ENCODE measurements around the gene CNNM2.
"Not testable (repeated sequence)": the region's sequence is repeated elsewhere in the genome, so short reads cannot be mapped to it uniquely, and the experiment has no call there.

Gene CNNM2

DNA sequence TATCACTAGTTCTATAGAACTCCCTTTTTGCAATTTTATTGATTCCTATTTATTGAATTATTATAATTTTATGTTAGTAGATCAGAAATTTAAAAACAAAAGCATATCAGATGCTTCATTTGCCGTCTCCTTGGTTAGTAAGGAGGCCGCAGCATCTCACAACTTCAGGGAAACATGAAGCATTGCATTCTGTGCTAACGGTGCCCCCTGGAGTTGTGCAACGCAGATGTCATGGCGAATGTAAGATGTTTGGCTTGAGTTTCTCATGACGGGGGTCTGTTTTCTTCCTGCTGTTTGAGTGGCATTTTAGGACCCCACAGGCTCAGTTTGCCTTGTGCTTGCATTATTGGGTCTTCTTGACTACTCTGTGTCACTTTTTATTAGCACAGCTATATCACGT lies 124.8 kb downstream of the CNNM2 start:
- DNase-seq: no peak

DNA sequence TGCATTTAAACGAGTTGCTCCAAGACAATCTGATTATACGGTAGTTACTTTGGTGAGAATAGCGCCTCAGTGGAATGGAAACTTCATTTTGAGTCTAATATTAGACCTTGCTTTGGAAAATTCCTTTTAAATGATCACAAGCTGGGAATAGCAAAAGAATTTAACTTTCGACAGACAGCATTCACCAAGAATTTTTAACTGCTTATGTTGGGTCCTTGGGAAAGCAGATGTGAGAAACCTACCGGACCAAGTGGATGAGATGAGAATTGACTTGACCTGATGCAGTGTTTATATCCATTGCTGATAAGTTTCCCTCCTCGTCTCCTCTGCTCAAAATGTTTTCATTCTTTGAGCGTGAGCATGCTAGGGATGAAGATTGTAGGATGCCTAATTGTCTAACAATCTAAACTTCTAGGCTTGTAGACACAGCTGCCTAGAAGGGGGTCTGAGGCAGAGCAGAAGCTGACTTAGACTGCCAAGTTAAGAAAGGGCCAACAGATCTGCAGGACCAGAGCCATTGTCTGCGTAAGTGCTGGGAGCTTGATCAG lies 126.9 kb downstream of the CNNM2 start:
- DNase-seq: no peak

DNA sequence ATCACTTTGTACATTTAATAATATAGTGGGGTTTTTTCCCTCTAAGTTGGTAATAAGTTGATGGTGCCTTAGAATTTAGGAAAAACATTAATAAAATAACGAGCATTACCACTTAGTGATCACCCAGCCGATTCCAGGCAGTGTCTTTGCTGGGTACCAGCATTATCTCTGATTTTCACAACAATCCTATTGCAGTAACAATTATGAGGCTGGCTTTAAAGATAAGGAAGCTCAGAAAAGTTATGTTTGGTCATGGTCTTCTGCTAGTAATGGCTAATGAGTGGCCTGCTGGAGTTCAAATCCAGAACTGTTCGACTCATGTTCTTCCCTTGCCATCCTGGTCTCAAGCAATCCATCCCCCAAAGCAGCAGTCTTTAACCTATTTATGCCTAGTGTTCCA lies 127.9 kb downstream of the CNNM2 start:
- no peak for DNase-seq

DNA sequence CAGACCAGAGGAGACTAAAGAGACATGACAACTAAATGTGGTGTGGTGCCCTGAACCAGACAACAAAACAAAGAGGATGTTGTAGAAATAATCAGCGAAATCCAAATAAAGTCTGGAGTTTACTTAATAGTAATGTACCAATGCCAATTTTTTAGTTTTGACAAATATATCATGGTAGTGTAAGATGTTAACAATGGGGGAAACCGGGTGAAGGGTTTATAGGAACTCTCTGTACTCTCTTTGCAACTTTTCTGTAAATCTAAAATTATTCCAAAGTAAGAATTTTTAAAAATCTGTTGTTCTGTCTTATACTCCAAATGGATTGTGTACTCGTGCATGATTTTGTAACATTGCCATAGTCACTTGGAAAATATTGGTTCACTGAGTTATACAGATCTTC lies 129.3 kb downstream of the CNNM2 start:
- DNase-seq: no peak

DNA sequence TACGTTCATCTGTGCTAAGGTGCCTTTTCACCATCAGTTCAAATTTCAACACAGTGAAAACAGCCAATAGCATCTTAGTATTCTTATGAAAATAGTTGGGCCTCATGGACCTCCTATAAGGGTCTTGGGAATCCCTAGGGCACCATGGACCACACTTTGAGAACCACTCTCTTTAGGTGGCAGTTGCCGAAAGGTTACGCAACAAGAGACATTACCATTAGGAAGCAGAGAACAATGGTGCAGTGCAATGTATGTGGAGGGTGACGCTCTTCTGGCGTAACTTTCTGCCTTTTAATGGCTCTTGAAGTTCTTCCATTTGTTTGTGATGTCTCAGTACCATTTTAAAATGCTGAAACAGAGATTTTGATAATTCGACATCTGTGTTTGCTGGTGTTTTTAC lies 131.1 kb downstream of the CNNM2 start:
- DNase-seq: no peak

DNA sequence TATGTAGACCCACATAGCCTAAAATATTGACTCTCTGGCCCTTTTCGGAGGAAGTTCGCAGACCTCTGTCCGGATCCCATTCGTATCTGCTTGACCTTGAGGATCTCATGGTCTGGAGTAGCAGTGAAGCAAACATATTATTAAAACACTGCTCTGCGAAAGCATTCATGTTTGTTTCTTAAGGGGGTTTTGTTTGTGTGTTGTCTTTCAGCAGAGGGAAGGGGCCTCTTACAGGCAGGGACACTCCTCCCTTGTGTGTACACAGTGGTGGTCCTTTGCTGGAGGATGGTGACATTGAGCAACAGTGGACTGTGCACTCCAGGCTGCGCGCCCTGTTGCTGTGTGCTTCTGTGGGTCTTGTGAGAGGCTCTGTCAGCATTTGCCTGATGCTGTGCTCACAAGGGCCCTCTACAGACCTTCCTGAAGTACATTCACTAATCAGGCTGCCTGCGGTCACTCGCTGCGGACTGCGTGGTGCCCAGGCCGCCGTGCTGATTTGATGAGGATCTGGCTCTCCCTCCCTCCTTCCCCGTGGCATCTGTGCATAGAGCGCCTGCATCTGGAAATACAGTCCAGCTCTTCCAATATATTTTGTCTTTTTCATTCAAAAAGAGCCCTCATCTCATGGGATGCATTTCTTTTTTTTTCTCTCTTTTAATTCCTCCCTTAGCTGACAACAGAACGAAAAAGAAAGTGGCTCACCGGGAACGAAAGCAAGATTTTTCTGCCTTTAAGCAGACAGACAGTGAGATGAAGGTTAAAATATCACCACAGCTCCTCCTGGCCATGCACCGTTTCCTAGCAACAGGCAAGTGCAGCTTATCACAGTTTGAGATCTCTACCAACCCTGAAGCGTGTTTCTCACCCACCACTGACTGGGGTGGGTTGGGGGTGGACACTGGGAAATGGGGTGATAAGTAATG lies 135.8 kb downstream of the CNNM2 start:
- DNase-seq: no peak

DNA sequence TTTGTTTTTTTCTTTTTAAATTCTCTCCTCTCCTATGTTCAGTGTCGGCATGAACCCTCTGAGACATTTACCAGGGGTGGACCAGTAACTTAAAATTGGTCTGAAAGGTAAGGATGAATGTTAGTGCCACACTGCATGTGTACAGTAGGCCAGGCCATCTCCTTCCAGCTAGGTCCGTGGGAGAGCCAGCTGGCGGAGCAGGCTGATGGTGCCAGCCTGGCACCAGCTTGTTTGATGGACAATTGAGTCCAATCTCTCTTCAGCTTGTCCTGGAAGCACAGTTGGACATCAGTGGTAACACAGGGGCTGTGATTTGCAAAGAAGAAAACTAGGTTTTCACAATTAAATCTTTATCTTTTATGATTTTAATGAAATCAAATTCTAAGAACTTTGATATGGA lies 136.5 kb downstream of the CNNM2 start:
- no peak for DNase-seq

DNA sequence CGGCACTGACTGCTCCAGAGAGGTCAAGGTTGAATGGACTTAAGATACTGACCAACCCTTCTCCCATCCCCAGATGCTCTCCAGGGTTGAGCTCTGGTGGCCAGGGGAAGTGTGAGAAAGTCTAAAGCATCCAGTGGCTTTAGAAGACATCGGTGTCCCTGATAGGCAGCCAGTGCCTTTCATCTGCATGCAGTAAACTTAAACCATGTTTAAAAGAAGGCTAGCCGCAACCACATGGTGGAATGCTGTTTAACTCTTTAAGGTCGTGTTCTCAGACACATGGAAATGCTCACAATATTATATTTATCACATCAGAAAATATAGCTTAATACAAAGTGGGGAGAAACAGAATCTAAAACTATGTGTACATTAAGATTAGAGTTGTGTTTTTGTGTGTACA lies 137.0 kb downstream of the CNNM2 start:
- no peak for DNase-seq

DNA sequence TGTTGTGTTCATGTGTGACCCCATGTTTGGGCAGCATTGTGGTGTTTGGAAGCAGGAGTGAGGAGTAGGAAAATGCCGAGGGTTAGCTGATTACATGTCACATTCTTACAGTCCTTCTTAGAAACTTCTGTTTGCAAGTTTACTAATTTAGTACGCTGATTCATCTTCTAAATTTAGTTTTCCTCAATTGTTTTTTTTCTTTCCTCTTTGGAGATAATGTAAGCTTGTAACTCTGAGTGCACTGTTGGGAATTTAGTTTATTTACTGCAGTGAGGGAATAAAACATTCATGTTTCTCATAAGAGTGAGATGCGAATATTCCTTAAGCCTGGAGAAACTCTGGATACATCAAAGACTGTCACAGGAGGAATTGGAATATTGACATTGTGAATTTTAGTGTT lies 139.9 kb downstream of the CNNM2 start:
- no peak for DNase-seq

DNA sequence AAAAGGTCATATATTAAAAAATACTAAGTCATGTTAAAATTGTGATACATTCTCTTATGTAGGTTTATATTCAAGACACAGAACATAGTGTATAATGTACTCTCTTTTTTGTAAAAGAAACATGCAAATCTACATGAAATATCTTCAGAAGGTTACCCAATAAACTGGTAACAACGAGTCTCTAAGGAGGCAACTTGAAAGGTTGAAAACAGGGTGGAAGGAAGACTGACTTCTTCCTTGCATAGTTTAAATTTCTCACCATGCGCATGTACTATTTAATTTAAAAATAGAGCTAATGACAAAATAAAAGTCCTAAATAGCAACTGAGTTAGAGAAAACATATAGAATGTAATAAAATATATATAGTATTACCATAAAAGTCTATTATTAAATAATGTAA lies 142.5 kb downstream of the CNNM2 start:
- DNase-seq: no peak

DNA sequence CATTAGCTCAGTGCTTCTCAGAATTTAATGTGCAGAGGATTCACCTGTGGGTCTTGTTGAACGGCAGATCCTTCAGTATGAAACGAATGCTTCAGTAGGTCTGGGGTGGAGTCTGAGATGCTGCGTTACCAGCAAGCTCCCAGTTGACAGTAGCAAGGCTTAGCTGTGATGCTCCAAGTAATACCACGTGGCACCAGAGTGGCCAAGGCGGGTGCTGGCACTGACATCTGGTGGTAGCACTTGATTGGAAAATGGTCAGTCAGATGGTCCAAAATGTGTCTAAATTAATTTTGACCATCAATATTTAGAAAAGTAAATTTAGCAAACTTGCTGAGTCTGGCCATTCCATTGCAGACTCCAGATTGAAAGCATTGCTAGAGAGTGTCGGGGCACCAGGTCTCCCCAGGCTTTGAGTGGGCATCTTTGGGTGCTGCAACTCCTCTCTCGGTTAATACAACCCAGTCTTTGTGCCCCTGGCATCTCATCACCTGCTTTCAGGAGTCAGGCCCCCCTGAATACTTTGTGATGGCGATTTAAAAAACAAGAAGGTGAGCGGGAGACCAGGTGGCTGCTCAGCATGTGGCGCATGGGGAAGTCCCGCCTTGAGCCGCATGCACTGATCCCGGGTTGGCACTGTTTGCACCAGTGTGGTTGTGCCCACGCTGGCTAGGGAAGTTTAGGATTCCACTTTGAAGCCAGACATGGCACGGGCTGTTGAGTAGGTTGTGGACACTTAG lies 144.9 kb downstream of the CNNM2 start:
- DNase-seq: no peak

DNA sequence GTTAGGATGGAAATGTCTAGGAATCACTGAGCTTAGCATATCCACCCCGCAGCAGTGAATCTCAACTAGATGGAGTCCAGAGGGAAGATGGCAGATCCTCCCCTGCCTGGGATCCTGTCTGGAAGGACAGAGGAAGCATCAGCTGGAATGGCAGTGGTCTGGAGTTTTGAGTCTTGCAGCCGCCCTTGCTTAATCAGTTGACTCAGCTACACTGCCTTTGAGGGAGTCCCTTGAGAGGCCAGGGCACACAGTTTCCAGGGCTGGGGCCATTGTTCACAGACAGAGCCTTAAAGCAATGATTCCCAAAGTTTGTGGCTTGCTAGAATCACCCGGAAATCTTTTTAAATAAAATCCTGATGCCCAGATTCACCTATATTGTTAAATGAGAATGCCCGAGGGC lies 146.9 kb downstream of the CNNM2 start:
- DNase-seq: no peak

DNA sequence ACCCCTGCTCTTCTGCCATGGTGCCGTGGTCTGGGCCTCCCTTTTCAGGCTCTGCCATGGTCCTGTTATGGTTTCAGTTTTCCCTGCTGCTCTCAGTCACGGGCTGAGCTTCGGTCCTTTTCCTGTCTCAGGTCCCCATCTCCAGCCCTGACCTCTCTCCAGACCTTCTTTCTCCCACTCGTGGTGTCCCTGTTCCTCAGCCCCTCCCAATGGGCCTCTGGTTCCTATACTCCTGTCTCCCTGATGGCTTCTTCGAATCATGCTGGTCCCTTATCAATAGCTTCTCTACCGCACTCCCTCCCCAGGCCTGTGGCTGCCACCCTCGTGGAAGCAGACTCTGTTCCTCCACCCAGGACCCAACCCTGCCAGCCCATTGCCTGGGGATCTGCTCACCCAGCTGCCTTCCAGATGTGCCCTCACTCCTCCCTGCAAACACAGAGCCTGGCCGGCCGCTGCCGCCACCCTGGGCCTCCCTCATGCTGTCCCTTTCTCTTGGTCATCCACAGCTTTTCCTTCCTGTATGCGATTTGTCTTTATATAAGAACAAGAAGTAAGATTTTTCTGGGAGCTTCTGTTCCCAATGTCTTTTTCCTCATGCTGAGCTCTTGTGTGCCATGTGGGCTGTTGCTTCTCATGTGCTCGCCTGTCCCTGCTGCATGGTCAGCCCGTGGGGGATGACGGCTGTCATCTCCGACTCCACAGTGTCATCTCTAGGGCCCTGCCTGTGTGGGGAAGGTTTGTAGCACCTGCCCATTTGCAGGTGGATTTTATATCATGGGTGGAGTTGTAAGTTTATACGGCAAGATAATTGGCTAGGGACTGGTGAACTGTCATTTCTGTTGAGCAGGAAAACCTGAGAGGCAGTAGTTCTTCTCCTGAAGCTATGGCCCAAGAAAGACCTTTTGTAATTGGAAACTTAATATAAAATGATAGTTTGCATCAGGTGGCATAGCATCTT lies 148.3 kb downstream of the CNNM2 start:
- no peak for DNase-seq

DNA sequence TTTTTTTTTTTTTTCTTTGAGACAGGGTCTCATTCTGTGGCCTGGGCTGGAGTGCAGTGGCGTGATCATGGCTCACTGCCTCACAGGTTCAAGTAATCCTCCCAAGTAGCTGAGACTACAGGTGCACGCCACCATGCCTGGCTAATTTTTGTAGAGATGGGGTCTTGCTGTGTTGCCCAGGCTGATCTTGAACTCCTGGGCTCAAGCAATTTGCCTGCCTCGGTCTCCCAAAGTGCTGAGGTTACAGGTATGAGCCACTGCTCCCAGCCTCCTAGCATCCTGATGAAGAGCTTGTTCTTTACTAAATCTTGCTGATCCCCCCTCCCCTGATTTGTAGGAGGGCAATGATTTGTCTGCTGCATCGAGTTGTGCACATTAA lies 149.0 kb downstream of the CNNM2 start:
- DNase-seq: not testable (repeated sequence)

DNA sequence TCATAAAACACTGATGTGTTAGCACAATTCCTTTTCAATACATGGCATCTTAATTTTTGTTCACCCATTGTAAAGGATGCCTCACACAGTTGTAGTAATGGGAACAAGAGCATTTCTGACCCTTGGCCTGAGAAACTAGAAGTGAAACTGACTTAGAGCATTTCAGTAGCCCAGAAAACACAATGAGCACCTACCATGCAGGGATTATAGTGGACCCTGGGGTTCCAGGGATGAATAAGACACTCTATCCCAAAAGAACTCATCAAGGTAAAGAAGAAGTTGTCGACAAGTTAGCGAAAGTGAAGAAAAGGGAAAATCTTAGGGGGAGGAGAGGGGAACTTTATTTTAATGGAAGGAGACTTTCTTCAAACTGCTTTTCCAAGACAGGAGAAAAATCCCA lies 149.4 kb downstream of the CNNM2 start:
- no peak for DNase-seq

DNA sequence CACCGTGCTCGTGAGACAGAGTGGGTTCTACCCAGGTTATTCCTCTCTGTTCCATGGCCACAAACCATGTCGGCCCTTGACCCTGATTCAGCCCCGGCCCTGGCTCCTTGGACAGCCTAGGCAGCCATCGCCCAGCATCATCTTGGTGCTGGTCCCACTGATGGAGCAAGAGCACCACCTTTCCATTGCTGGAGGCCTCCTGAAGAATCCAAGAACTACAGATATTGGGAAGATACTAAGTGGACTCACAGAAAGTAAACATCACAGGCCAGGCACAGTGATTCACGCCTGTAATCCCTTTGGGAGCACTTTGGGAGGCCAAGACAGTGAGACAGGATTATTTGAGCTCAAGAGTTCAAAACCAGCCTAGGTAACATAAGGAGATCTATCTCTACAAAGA lies 149.9 kb downstream of the CNNM2 start:
- DNase-seq: no peak

DNA sequence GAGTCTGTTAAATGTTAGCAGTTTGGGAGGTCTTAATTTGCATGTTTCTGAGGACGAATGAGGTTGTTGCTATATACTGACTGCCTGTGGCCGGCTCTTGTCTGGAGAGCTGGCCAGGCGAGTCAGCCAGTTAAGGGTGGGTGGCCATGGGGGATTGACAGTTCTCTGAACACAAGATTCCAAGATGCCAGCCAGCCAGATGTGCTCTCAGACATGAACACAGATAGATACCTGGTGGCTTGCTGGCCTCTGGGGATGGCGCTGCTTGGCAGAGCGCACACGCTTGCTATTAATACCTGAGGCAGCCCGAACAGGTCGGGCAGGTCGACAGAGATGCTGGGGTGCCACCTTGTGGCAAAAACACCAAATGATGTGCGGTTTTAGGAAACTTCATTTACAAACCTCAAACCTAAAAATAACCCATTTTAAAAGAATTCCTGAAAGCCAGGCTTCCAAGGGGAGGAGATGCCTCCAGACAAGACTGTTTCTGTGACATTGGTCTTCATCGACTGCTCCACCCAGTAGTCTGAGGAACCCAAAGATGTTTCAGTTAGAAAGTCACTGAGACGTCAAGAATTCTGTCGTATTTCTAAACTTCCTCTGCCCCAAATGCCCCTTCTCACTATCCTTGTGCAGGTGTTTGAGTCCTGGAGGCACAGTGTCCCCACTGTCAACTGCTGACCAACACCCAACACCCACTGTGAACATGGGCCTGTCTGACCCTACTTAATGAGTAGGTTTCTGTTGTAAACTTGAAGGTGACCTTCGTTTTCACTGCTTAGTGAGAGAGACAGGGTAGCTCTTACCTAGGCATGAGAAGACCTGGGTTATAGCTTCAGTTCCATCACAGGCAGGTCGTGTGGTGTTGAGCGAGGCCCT lies 151.6 kb downstream of the CNNM2 start:
- DNase-seq: no peak

DNA sequence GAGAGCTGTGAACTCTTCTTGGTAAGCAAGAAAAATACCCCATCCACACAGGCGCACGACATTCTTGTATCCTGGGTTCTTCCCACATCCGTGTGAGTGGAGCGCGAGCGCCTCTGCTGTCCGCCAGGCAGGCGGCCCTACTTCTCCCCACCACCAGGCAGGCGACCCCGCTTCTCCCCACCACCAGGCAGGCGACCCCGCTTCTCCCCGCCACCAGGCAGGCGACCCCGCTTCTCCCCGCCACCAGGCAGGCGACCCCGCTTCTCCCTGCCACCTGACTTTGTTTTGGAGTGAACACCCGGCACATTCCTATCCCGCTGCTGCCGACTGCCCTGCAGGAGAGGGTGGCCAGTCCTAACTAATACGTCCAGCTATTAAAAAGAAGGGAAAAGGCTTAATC lies 154.2 kb downstream of the CNNM2 start:
- no peak for DNase-seq

DNA sequence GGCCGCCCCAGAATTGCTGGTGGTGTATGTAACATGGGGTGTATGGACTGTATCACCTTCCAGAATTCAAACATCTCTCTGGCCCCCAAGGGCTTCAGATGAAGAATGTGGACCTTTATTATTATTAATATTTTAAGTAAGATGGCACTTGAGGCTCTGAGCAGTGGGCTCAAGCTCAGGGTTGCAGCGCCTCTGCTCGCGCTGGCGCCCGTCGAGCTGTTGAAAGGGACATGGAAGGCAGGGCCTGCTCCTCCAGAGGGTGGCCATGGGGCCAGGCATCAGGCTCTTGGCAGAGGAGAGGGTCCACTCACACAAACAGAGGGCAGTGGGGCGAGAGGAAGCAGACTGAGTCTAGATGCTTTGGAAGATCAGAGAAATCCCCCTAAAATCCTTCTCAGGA lies 154.8 kb downstream of the CNNM2 start:
- no peak for DNase-seq

DNA sequence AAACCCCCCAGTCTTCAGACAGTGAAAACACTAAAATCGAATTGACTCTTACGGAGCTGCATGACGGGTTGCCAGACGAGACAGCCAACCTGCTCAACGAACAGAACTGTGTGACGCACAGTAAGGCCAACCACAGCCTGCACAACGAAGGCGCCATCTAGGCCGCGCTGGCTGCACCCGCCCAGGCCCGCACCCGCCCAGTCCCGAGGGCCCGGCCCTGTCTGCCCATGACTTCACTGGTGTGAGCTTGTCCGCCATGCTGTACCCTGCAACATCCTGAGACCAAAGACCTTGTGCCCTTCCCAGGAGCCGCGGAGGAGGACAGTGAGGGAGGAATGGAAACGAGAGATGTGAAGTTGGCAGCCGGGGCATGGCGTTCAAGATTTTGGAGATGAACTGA lies 158.9 kb downstream of the CNNM2 start:
- no peak for DNase-seq

DNA sequence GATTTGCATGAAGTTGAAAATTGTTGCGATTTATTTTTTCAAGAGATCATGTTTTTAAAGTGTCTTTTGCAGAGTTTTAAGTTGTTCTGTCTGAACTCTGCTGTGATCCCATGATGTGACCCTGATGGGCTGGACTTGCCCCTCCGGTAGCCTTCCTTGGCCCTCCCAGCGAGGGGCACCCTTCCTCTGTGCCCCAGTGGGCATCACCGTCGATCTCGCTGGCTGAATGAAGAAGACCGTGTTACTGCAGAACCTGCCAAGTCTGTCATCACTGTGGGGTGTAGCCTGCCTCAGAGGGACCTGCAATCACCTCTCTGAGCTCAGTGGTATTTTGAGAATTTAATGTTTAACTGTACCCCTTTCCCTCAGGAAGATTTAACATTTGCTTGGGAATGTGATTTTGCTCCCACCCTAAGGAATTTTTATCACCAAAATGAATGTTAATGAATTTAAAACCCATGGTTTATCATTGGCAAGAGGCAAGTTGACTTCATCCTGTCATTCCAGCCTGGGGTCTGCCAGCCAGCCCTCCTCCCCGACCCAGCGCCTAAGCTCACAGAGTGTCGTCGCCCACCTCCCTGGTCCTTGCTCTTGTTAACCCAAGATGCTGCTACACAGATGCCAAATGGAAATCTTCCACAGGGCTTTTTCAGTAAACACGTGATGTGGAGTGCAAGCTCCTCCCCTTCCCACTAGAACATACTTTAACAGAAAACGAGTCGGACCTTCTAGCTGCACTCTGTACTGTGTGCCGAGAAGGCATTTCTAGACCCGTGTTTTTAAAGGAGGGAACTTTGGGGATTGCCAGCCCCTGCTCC lies 159.6 kb downstream of the CNNM2 start:
- no peak for DNase-seq
